KOPT-K1 (cell line): Measurements from ENCODE around the gene TMEM97.

Source experiments
- H3K27ac ChIP-seq: fragments of 200-600 bp; sonication (generic); 2 replicates; pipeline ENCODE4 v1.5.1; 2016; ENCODE audit warnings: antibody characterized with exemption, mild to moderate bottlenecking, low read depth, low read length; ENCODE audit not compliant: poor library complexity, severe bottlenecking
- H3K36me3 ChIP-seq: fragments of 200-600 bp; sonication (generic); 2 replicates; pipeline ENCODE4 v1.5.1; 2017; ENCODE audit warnings: antibody characterized with exemption, mild to moderate bottlenecking, low read length, moderate library complexity; ENCODE audit not compliant: insufficient read depth
- H3K9me3 ChIP-seq: fragments of 200-600 bp; sonication (generic); 2 replicates; pipeline ENCODE4 v1.5.1; 2017; ENCODE audit warnings: antibody characterized with exemption, low read length, mild to moderate bottlenecking; ENCODE audit not compliant: insufficient read depth, poor library complexity, severe bottlenecking

TMEM97 gene

GRCh38 chr17:28293994-28294393, 25.0 kb upstream of the TMEM97 start:
- Histone ChIP-seq H3K9me3 (no peaks in the 10 kb centered on the region), H3K27ac (no peak overlapping the region), H3K36me3 (no peaks in the 10 kb centered on the region)

GRCh38 chr17:28295677-28296578, 23.1 kb upstream of the TMEM97 start:
- no peaks in the 10 kb centered on the region for H3K9me3 ChIP-seq
- H3K36me3 ChIP-seq = no peaks in the 10 kb centered on the region
- no peak overlapping the region for H3K27ac ChIP-seq

DNA sequence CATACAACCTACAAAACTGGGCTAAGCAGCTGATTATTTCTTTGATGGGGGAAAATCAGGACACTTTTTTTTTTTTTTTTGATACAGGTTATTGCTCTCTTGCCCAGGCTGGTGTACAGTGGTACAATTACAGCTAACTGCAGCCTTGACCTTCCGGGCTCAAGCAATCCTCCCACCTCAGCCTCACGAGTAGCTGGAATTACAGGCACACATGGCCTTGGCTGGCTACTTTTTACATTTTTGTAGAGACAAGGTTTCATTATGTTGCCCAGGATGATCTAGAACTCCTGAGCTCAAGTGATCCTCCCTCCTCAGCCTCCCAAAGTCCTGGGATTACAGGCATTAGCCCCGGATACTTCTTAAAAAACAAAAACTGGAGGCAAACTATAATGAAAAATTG, 20.6 kb upstream of the TMEM97 start:
- no peaks in the 10 kb centered on the region for H3K36me3 ChIP-seq
- H3K9me3 ChIP-seq = no peaks in the 10 kb centered on the region
- H3K27ac ChIP-seq = no peak overlapping the region

GRCh38 chr17:28306954-28307401, 12.0 kb upstream of the TMEM97 start:
- no peak overlapping the region for H3K27ac ChIP-seq
- H3K9me3 ChIP-seq = no peaks in the 10 kb centered on the region
- H3K36me3 ChIP-seq = no peaks in the 10 kb centered on the region

- no peaks in the 10 kb centered on the region for H3K36me3 ChIP-seq
- no peak overlapping the region for H3K27ac ChIP-seq
Observed at GRCh38 chr17:28313841-28314240, 5.2 kb upstream of the TMEM97 start.

DNA sequence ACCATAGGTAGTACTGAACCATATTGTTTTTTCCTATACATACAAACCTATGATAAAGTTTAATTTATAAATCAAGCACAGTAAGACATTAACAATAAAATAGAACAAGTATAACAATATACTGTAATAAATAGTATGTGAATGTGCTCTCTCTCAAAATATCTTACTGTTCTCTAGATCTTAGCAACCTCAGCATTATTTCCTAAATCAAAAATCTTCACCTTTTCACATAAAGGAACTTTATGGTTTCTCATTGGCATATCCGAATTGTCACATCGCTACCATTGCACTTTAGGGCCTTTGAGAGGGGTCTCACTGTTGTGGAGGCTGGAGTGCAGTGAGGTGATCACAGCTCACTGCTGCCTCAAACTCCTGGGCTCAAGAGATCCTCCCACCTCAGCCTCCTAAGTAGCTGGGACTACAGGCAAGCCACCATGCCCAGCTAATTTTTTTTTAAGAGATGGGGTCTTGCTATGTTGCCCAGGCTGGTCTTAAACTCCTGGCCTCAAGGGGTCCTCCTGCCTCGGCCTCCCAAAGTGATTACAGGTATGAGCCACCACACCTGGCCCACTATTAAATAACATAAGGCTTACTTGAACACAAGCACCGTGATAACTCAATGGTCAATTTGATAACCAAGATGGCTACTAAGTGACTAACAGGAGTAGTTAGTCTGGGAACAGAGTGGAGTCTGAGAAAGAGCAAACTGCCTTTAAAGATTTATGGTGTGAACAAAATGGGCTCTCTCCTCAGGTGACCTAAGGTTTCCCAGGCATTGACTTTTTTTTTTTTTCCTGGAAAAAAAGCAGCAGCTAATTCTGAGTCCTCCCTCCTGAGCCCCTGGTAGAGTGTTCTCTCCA, 2.9 kb upstream of the TMEM97 start:
- Histone ChIP-seq H3K27ac (no peak overlapping the region), H3K36me3 (peaks cover 8% of the 10 kb centered on the region; the same call in 1 of the 2 replicates), H3K9me3 (no peaks in the 10 kb centered on the region)

More at GRCh38 chr17:28313841-28314240, 5.2 kb upstream of the TMEM97 start:
- H3K9me3 ChIP-seq = no peaks in the 10 kb centered on the region

GRCh38 chr17:28317099-28317965, 1.7 kb upstream of the TMEM97 start:
- Histone ChIP-seq H3K36me3 (peaks cover 10% of the 10 kb centered on the region), H3K9me3 (no peaks in the 10 kb centered on the region), H3K27ac (no peak overlapping the region)

DNA sequence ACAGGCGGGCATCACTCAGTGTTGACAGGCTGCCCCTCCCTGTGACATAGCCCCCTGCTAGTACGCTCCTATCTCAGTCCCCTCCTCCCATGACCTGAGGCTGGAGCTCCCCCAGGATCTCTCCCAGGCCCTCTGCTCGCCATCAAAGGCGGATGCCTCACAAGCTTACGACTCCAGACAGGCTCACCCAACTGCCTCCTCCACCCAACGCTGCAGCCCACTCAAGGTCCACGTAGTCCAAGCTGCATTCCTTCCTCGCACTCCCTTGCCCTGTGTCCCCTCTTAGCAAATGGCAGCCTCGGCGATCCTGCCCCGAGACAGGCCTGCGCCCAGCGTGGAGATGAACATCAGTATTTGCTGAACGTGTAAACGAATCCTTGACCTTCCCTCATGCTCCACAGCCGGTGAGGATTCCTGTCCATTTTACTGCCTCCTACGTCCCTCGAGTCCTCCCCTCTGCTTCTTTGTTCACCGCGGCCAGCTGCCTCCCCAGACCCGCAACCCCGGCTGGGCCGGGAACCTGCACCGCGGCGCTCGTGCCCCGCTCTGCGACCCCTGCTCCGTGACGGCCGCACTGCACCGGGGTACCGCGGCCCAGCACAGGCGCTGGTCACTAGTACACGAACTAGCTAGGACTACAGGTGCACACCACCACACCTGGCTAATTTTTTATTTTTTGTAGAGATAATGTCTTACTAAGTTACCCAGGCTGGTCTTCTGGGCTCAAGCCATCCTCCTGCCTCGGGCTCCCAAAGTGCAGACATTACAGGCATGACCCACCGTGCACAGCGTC, 838 bp upstream of the TMEM97 start:
- Histone ChIP-seq H3K9me3 (no peaks in the 10 kb centered on the region), H3K36me3 (peaks cover 19% of the 10 kb centered on the region), H3K27ac (peak overlapping the region; percentile 73)

- peak overlapping the region; percentile 73 for H3K27ac ChIP-seq
- peaks cover 19% of the 10 kb centered on the region for H3K36me3 ChIP-seq
- no peaks in the 10 kb centered on the region for H3K9me3 ChIP-seq
Observed at GRCh38 chr17:28319598-28319935, 567 bp downstream of the TMEM97 start.

GRCh38 chr17:28320215-28321061, 1.4 kb downstream of the TMEM97 start:
- Histone ChIP-seq H3K9me3 (no peaks in the 10 kb centered on the region), H3K27ac (peak overlapping the region; percentile 73), H3K36me3 (peaks cover 24% of the 10 kb centered on the region)

GRCh38 chr17:28324267-28324745, 5.3 kb downstream of the TMEM97 start:
- Histone ChIP-seq H3K36me3 (peaks cover 62% of the 10 kb centered on the region), H3K27ac (no peak overlapping the region), H3K9me3 (no peaks in the 10 kb centered on the region)

GRCh38 chr17:28324781-28325180, 5.8 kb downstream of the TMEM97 start:
- Histone ChIP-seq H3K27ac (no peak overlapping the region), H3K9me3 (no peaks in the 10 kb centered on the region), H3K36me3 (peaks cover 65% of the 10 kb centered on the region)

DNA sequence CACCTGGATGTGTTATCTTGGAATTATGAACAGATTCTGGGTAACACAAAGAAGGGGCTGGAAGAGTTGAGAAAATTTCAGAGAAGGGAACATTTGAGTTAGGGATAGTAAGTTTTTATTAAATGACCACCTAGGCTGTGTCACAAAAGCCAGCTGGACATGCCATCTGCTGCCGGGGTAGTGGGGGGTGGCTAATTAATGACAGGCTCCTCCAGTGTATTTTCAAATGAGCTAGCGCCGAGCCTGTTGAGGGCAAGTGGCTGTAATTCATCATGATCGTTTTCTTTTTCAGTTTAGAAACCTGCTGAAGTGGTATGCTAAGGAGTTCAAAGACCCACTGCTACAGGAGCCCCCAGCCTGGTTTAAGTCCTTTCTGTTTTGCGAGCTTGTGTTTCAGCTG, 6.2 kb downstream of the TMEM97 start:
- Histone ChIP-seq H3K27ac (no peak overlapping the region), H3K36me3 (peaks cover 66% of the 10 kb centered on the region), H3K9me3 (no peaks in the 10 kb centered on the region)
